H1 (cell line): Measurements from ENCODE around the gene RALGAPA1. TPM values are rescaled to one million over a fixed set of nuclear protein-coding genes. Genes with fewer than 3 reads are reported as not detected.

Experiments
- PHF8 ChIP-seq: fragments of 200-600 bp; sonication (generic); conservative IDR thresholded peaks from 2 replicates; pipeline ENCODE4 v1.7.1; 2012; ENCODE audit warnings: low read depth, mild to moderate bottlenecking, inconsistent platforms, low read length, moderate library complexity
- RAD21 ChIP-seq, 2 experiments: IDR thresholded peaks in 1 of 2; conservative IDR thresholded peaks in 1 of 2; 2 replicates each; pipeline ENCODE4 v1.6.1; 2011; ENCODE audit warnings: low read depth in 2 of 2, low read length in 2 of 2, improper control_type of control experiment in 1 of 2, inconsistent platforms in 1 of 2, mild to moderate bottlenecking in 1 of 2, moderate library complexity in 1 of 2
- RFX5 ChIP-seq: IDR thresholded peaks from 2 replicates; pipeline ENCODE4 v1.6.1; 2011; ENCODE audit warnings: low read depth, low read length, improper control_type of control experiment, borderline replicate concordance
- SAP30 ChIP-seq: fragments of 300-600 bp; sonication (generic); IDR thresholded peaks from 2 replicates; pipeline ENCODE4 v1.7.1; 2012; ENCODE audit warnings: low read length, moderate library complexity, mild to moderate bottlenecking, inconsistent platforms; ENCODE audit not compliant: insufficient read depth, insufficient replicate concordance
- TBP ChIP-seq: IDR thresholded peaks from 2 replicates; pipeline ENCODE4 v1.6.1; 2011; ENCODE audit warnings: low read depth, low read length, improper control_type of control experiment
- polyA plus RNA-seq, 7 experiments: library from polyadenylated mRNA; depleted of rRNA in 3 of 7; stranded (reverse) in 5 of 7; unstranded in 2 of 7; fragments of >200 nt in 5 of 7; fragments of 200-250 nt in 2 of 7; gene quantifications; 1 replicate in 5 of 7; 2 replicates in 1 of 7; 4 replicates in 1 of 7; pipeline versions ENCODE4 v1.2.1 to v1.2.3, GENCODE V29; 2011 to 2013; ENCODE audit warnings: missing spikeins in 2 of 7, mixed read lengths in 2 of 7
- total RNA-seq: library from RNA; stranded (reverse); fragmentation: NEBNext Ultra II Directional; extraction: Animal tissue kit (Norgen Biotek cat#: 25700); gene quantifications from 2 replicates; pipeline ENCODE4 v1.2.1, GENCODE V29; 2021

Gene RALGAPA1
- total and polyA plus RNA-seq, 2 of the 8 experiments (the other 6 are each of a cell fraction or from before 2014, with no cell fraction given), result 4.2 to 26.7 TPM

- TF ChIP-seq PHF8 (no peak), TBP (no peak), SAP30 (no peak), RAD21 (IDR thresholded peaks at IDR 0.05 in 1 of 2, conservative IDR thresholded peaks at IDR 0.05 in 1 of 2; ENCODE audit: low read depth in 2 of 2, low read length in 2 of 2) (no peak), RFX5 (no peak)
- TF ChIP-seq, all 59 proteins: peak for 0
These were observed 46.9 kb upstream of the RALGAPA1 start (continued) for GRCh38 chr14:35855876-35856481.
